ENCODE measurements around the gene ATG4A. TPM values are rescaled to one million over a fixed set of nuclear protein-coding genes. Genes with fewer than 3 reads are reported as not detected.
A peak's percentile ranks its signal among the peaks of the same experiment; 100 is the strongest.

The ATG4A gene
- total RNA-seq = 10.6 and 17.3 TPM in 2 replicates

- peak within 1 kb of the TSS; percentile 82 for H3K4me3 ChIP-seq (ENCODE audit: low read depth, low read length)
- no peak for TF ChIP-seq CTCF (IDR thresholded peaks at IDR 0.05; ENCODE audit: insufficient read depth, low read depth, low read length)
- DNase-seq (ENCODE audit: low read depth) = peak; percentile 96
Observed at GRCh38 chrX:108091264-108091877, at the start of gene ATG4A, which contains the start of gene PSMD10. ATG4A (plus strand) TSS chrX:108091778; CDS start chrX:108091827, 49 bp downstream. PSMD10 (minus strand) TSS chrX:108091542; CDS start chrX:108091520, 22 bp downstream.

GRCh38 chrX:108044554-108045256 lies 46.9 kb upstream of the ATG4A start, which contains the start of gene VSIG1:
VSIG1 (plus strand) TSS chrX:108045065; CDS start chrX:108045131, 66 bp downstream.
- H3K4me3 ChIP-seq (ENCODE audit: low read depth, low read length) = no peak within 1 kb of the TSS
- TF ChIP-seq CTCF (IDR thresholded peaks at IDR 0.05; ENCODE audit: insufficient read depth, low read depth, low read length) = no peak
- no peak for DNase-seq (ENCODE audit: low read depth)

- H3K4me3 ChIP-seq (ENCODE audit: low read depth, low read length) = no peak overlapping the region
- DNase-seq (ENCODE audit: low read depth) = no peak
- TF ChIP-seq CTCF (IDR thresholded peaks at IDR 0.05; ENCODE audit: insufficient read depth, low read depth, low read length) = no peak
Observed at GRCh38 chrX:108049649-108050048, 41.9 kb upstream of the ATG4A start.

- DNase-seq (ENCODE audit: low read depth) = no peak
- TF ChIP-seq CTCF (IDR thresholded peaks at IDR 0.05; ENCODE audit: insufficient read depth, low read depth, low read length) = no peak
- no peak overlapping the region for H3K4me3 ChIP-seq (ENCODE audit: low read depth, low read length)
Observed at GRCh38 chrX:108053218-108053617, 38.4 kb upstream of the ATG4A start.

- H3K4me3 ChIP-seq (ENCODE audit: low read depth, low read length) = no peak overlapping the region
- TF ChIP-seq CTCF (IDR thresholded peaks at IDR 0.05; ENCODE audit: insufficient read depth, low read depth, low read length) = no peak
- no peak for DNase-seq (ENCODE audit: low read depth)
Observed at GRCh38 chrX:108055546-108055945, 36.0 kb upstream of the ATG4A start.

- TF ChIP-seq CTCF (IDR thresholded peaks at IDR 0.05; ENCODE audit: insufficient read depth, low read depth, low read length) = no peak
- DNase-seq (ENCODE audit: low read depth) = no peak
- no peak overlapping the region for H3K4me3 ChIP-seq (ENCODE audit: low read depth, low read length)
Observed at GRCh38 chrX:108059801-108060200, 31.8 kb upstream of the ATG4A start.
